Gastroesophageal sphincter (tissue), 3 donors: ENCODE data around the gene GADD45A.

Source experiments
- EP300 ChIP-seq: sonication (generic); formaldehyde crosslinking; IDR thresholded peaks from one replicate; pipeline ENCODE4 v1.6.1; 2017; ENCODE audit warnings: antibody characterized with exemption, mild to moderate bottlenecking
- POLR2A ChIP-seq, 2 donors: fragments of 450-650 bp; IDR thresholded peaks; one replicate each; pipeline ENCODE4 v1.6.1; 2017; ENCODE audit warnings: antibody characterized with exemption in 2 of 2, mild to moderate bottlenecking in 2 of 2, moderate library complexity in 1 of 2
- POLR2AphosphoS5 ChIP-seq: sonication (generic); formaldehyde crosslinking; IDR thresholded peaks from one replicate; pipeline ENCODE4 v1.6.1; 2017; ENCODE audit warnings: antibody characterized with exemption
- TF ChIP-seq, protein P1 (sequence below), 4 experiments: fragments of 200-600 bp in 2 of 4; fragments of 450-650 bp in 2 of 4; sonication (generic) in 1 of 4; IDR thresholded peaks; one replicate each; pipeline ENCODE4 v1.5.1; 2017 to 2019; ENCODE audit warnings: antibody characterized with exemption in 4 of 4, mild to moderate bottlenecking in 2 of 4, moderate library complexity in 2 of 4

DNA sequence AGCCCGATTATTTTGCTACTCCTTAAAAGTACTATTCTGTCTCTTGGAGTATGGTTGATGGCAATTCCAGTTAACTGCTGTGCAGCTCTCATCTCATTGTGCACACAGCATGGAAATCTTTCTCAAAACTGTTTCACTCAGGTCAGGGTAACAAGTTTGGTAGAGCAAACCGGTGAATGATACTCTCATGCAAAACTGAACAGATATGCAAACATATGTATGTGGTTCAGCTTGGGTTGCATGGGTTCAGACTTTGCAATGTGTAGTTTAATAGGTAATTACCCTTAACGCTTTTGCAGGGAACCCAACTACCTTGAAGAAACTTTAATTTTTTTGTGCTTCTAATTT is 2.2 kb downstream of the GADD45A start:
- TF ChIP-seq POLR2A (IDR thresholded peaks at IDR 0.05) (no peak), POLR2AphosphoS5 (no peak), EP300 (no peak)
- TF ChIP-seq, protein P1, sequence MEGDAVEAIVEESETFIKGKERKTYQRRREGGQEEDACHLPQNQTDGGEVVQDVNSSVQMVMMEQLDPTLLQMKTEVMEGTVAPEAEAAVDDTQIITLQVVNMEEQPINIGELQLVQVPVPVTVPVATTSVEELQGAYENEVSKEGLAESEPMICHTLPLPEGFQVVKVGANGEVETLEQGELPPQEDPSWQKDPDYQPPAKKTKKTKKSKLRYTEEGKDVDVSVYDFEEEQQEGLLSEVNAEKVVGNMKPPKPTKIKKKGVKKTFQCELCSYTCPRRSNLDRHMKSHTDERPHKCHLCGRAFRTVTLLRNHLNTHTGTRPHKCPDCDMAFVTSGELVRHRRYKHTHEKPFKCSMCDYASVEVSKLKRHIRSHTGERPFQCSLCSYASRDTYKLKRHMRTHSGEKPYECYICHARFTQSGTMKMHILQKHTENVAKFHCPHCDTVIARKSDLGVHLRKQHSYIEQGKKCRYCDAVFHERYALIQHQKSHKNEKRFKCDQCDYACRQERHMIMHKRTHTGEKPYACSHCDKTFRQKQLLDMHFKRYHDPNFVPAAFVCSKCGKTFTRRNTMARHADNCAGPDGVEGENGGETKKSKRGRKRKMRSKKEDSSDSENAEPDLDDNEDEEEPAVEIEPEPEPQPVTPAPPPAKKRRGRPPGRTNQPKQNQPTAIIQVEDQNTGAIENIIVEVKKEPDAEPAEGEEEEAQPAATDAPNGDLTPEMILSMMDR (IDR thresholded peaks at IDR 0.05), result no peak
